ENCODE data around the gene LHX3.

- no peak for TF ChIP-seq POLR2A (IDR thresholded peaks at IDR 0.05)
- no peak for TF ChIP-seq POLR2AphosphoS5 (IDR thresholded peaks at IDR 0.05)
- no peak for TF ChIP-seq CTCF (IDR thresholded peaks at IDR 0.05)
Measured at GRCh38 chr9:136179101-136179616, 25.8 kb downstream of the LHX3 start.

Data from prostate gland (tissue), 2 donors.